ENCODE measurements around the gene FAN1.

DNA sequence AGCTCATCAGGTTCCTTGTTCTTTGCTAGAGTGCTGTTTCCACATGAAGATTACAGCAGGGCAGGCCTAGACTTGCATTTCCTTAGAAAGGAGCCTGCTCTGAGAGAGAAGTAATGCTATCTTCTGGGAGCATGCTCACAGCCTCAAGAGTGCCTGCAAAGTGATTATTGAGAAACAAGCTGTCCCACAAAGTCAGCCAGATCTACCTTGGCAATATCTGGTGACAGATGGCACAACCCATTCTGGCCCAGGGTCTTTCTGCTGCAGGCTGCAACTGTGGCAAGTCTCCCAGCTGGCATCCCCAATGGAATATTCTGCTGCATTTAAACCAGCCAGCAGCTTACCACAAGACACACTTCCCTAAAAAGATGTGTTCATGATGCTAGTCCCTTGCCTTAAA, 58.4 kb downstream of the FAN1 start:
- TF ChIP-seq TAF1 (IDR thresholded peaks at IDR 0.05; ENCODE audit: borderline replicate concordance, low read depth, low read length) (no peak), POLR2A (IDR thresholded peaks at IDR 0.05; ENCODE audit: low read depth, low read length) (no peak)

All from GM12892 (cell line).